ENCODE results near the gene ZBTB7C. TPM values are rescaled to one million over a fixed set of nuclear protein-coding genes. Genes with fewer than 3 reads are reported as not detected.

ZBTB7C gene
- total RNA-seq, 2 donors from 2014 or later: 1.3 to 2.3 TPM

GRCh38 chr18:48136051-48136826 is 272.9 kb downstream of the ZBTB7C start:
- DNase-seq: peak; percentile 28 to 63 (median 52)
- no peak for ATAC-seq
- TF ChIP-seq POLR2A (IDR thresholded peaks at IDR 0.05) (no peak), CTCF (IDR thresholded peaks at IDR 0.05) (peak in 1 of 7 experiments; percentile 3)
- H3K4me1 ChIP-seq: peaks cover 58% of the 10 kb centered on the region
- no peaks in the 10 kb centered on the region for H3K27me3 ChIP-seq
- peak overlapping the region; percentile 25 to 39 for H3K4me3 ChIP-seq
- WGBS, 2 donors: 0 to 1% methylated on average over 2 to 61 of the region's 65 CpGs
- peak overlapping the region in 3 of 4 donors; percentile 39 to 76 (median 67) for H3K27ac ChIP-seq
- intact Hi-C loops (cut with DNase I): no loop called here
- no peaks in the 10 kb centered on the region for H3K36me3 ChIP-seq (replicated peaks in 1 of 2; ENCODE audit: insufficient read depth in 1 of 2, low read depth in 2 of 2)
- no peaks in the 10 kb centered on the region for H3K9me3 ChIP-seq

- intact Hi-C loops (cut with DNase I): no loop called here
- Histone ChIP-seq H3K9me3 (no peaks in the 10 kb centered on the region), H3K27ac (no peak overlapping the region), H3K4me3 (no peak overlapping the region), H3K4me1 (peaks cover 57% of the 10 kb centered on the region), H3K36me3 (replicated peaks in 1 of 2; ENCODE audit: insufficient read depth in 1 of 2, low read depth in 2 of 2) (no peaks in the 10 kb centered on the region), H3K27me3 (no peaks in the 10 kb centered on the region)
- TF ChIP-seq CTCF (IDR thresholded peaks at IDR 0.05): no peak
- no peak for TF ChIP-seq POLR2A (IDR thresholded peaks at IDR 0.05)
- ATAC-seq (no peak), DNase-seq (no peak)
- WGBS, 2 donors: 42 to 47% methylated on average over 14 of the region's 14 CpGs
Measured at GRCh38 chr18:48135436-48135966, 273.7 kb downstream of the ZBTB7C start.

- intact Hi-C loops (cut with DNase I): no loop called here
- no peaks in the 10 kb centered on the region for H3K27me3 ChIP-seq
- no peak for TF ChIP-seq CTCF (IDR thresholded peaks at IDR 0.05)
- TF ChIP-seq POLR2A (IDR thresholded peaks at IDR 0.05): no peak
- no peak overlapping the region for H3K27ac ChIP-seq
- no peaks in the 10 kb centered on the region for H3K9me3 ChIP-seq
- 90 to 93% methylated on average over 5 of the region's 5 CpGs for WGBS, 2 donors
- H3K36me3 ChIP-seq (replicated peaks in 1 of 2; ENCODE audit: insufficient read depth in 1 of 2, low read depth in 2 of 2): no peaks in the 10 kb centered on the region
- H3K4me1 ChIP-seq: peaks cover 48% of the 10 kb centered on the region
- no peak overlapping the region for H3K4me3 ChIP-seq
- DNase-seq (no peak), ATAC-seq (no peak)
Measured at GRCh38 chr18:48134609-48135008, 274.6 kb downstream of the ZBTB7C start.

- Histone ChIP-seq H3K36me3 (replicated peaks in 1 of 2; ENCODE audit: insufficient read depth in 1 of 2, low read depth in 2 of 2) (no peaks in the 10 kb centered on the region), H3K9me3 (no peaks in the 10 kb centered on the region), H3K27me3 (no peaks in the 10 kb centered on the region), H3K27ac (peak overlapping the region in 1 of 4 donors; percentile 29), H3K4me3 (no peak overlapping the region), H3K4me1 (peaks cover 39% of the 10 kb centered on the region)
- intact Hi-C loops (cut with DNase I): no loop called here
- ATAC-seq: peak; percentile 34
- peak in 2 of 7 experiments; percentile 12 to 17 for TF ChIP-seq CTCF (IDR thresholded peaks at IDR 0.05)
- no peak for TF ChIP-seq POLR2A (IDR thresholded peaks at IDR 0.05)
- WGBS, 2 donors: 16 to 19% methylated on average over 5 of the region's 5 CpGs
- DNase-seq: peak in 2 of 4 donors; percentile 23 to 31
Measured at GRCh38 chr18:48133671-48134251, 275.4 kb downstream of the ZBTB7C start.

All from body of pancreas (tissue), 4 donors.